Trophoblast cell (in vitro differentiated cells and primary cell): ENCODE data around the gene MAPK7.

Experiments
- DNase-seq, 2 donors: peaks; one replicate each; pipeline ENCODE4 v3.0.0-alpha.2; 2016
- H2AFZ ChIP-seq: 2 replicates; pipeline ENCODE4 v1.6.1; 2013; ENCODE audit warnings: low read length, moderate library complexity, mild to moderate bottlenecking; ENCODE audit not compliant: insufficient read depth, poor library complexity
- H2AK5ac ChIP-seq: 2 replicates; pipeline ENCODE4 v1.6.1; 2013; ENCODE audit warnings: mild to moderate bottlenecking, low read length
- H2BK120ac ChIP-seq: 2 replicates; pipeline ENCODE4 v1.6.1; 2013; ENCODE audit warnings: low read length, mild to moderate bottlenecking, moderate library complexity; ENCODE audit not compliant: insufficient read depth, poor library complexity
- H2BK12ac ChIP-seq: 2 replicates; pipeline ENCODE4 v1.6.1; 2013; ENCODE audit warnings: mild to moderate bottlenecking, low read length, moderate library complexity
- H2BK5ac ChIP-seq: 2 replicates; pipeline ENCODE4 v1.6.1; 2013; ENCODE audit warnings: low read length, low read depth, moderate library complexity, mild to moderate bottlenecking; ENCODE audit not compliant: poor library complexity
- H3K14ac ChIP-seq: 2 replicates; pipeline ENCODE4 v1.6.1; 2013; ENCODE audit warnings: mild to moderate bottlenecking, low read length
- H3K18ac ChIP-seq: 2 replicates; pipeline ENCODE4 v1.6.1; 2013; ENCODE audit warnings: mild to moderate bottlenecking, low read length
- H3K23ac ChIP-seq: 2 replicates; pipeline ENCODE4 v1.6.1; 2013; ENCODE audit warnings: low read length
- H3K27ac ChIP-seq: 2 replicates; pipeline ENCODE4 v1.5.1; 2013; ENCODE audit warnings: low read depth, mild to moderate bottlenecking, inconsistent platforms, low read length, moderate library complexity
- H3K27me3 ChIP-seq: 2 replicates; pipeline ENCODE4 v1.6.1; 2013; ENCODE audit warnings: inconsistent platforms, mild to moderate bottlenecking, low read length, moderate library complexity; ENCODE audit not compliant: insufficient read depth
- H3K36me3 ChIP-seq, 2 experiments: 1 replicate in 1 of 2; 2 replicates in 1 of 2; pipeline ENCODE4 v1.6.1; 2013; ENCODE audit warnings: low read length in 2 of 2, mild to moderate bottlenecking in 2 of 2, moderate library complexity in 1 of 2; ENCODE audit not compliant: insufficient read depth in 2 of 2, control insufficient read depth in 1 of 2
- H3K4ac ChIP-seq: 2 replicates; pipeline ENCODE4 v1.6.1; 2013; ENCODE audit warnings: low read depth, mild to moderate bottlenecking, low read length, moderate library complexity
- H3K4me1 ChIP-seq, 2 experiments: 1 replicate in 1 of 2; 2 replicates in 1 of 2; pipeline ENCODE4 v1.6.1; 2013; ENCODE audit warnings: low read length in 2 of 2, mild to moderate bottlenecking in 2 of 2, moderate library complexity in 1 of 2; ENCODE audit not compliant: insufficient read depth in 2 of 2, control insufficient read depth in 1 of 2
- H3K4me2 ChIP-seq: 2 replicates; pipeline ENCODE4 v1.6.1; 2013; ENCODE audit warnings: inconsistent platforms, mild to moderate bottlenecking, low read length, moderate library complexity
- H3K4me3 ChIP-seq: 2 replicates; pipeline ENCODE4 v1.5.1; 2013; ENCODE audit warnings: mild to moderate bottlenecking, low read depth, low read length, inconsistent platforms
- H3K79me1 ChIP-seq: one replicate; pipeline ENCODE4 v1.6.1; 2013; ENCODE audit warnings: low read length
- H3K79me2 ChIP-seq: 2 replicates; pipeline ENCODE4 v1.6.1; 2013; ENCODE audit warnings: low read length, mild to moderate bottlenecking; ENCODE audit not compliant: control insufficient read depth, insufficient read depth, poor library complexity
- H3K9ac ChIP-seq: 2 replicates; pipeline ENCODE4 v1.6.1; 2013; ENCODE audit warnings: mild to moderate bottlenecking, low read length
- H3K9me3 ChIP-seq: 2 replicates; pipeline ENCODE4 v1.6.1; 2013; ENCODE audit warnings: low read depth, mild to moderate bottlenecking, control low read depth, inconsistent platforms, low read length; ENCODE audit not compliant: insufficient read depth
- H4K12ac ChIP-seq: 2 replicates; pipeline ENCODE4 v1.6.1; 2013; ENCODE audit warnings: low read depth, mild to moderate bottlenecking, low read length, moderate library complexity
- H4K8ac ChIP-seq: 2 replicates; pipeline ENCODE4 v1.6.1; 2013; ENCODE audit warnings: low read depth, mild to moderate bottlenecking, low read length, moderate library complexity
- H4K91ac ChIP-seq: one replicate; pipeline ENCODE4 v1.6.1; 2013; ENCODE audit warnings: low read depth, mild to moderate bottlenecking, low read length, moderate library complexity
- WGBS: extraction: QIAGEN DNeasy Blood & Tissue Kit; methylation state at CpG from one replicate; pipeline ENCODE4 v1.1.7; 2013; ENCODE audit warnings: missing lambda C conversion rate; ENCODE audit not compliant: insufficient read length, insufficient coverage; ENCODE audit errors: extremely low coverage; 5-methylcytosine and 5-hydroxymethylcytosine counted together

MAPK7 gene

DNA sequence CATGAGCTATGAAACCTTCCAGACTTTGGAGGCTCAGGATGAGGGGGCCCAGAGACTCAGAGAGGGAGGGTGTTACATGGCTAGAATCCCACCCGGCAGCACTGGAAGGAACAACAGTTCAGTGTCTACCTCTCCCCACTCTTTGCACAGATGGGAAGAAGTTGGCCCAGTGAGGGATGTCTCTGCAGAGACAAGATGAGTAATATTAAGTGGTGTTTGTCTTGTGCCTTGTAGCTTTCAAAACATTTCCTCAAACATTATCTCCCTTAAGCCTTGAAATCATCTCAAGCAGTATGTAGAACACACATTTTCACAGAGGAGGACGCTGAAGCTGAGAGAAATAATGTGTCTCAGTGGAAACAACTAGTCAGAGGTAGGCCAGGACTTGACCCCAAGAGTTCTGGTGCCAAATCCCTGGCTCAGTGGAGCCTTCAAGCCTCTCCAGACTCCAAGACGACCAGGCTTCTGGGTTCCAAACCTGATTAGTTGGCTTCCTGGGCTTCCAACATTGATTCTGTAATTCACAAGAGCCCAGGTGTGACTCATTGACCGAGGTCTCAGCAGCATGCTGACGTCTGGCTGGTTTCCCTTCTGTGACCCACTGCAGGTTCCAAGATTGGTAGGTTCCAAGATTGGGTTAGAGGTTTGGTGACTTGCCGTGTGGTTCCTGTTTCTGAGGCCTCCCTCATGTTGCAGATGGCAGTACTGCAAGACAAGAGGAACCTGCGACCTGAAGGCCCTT lies 40.1 kb downstream of the MAPK7 start:
- Histone ChIP-seq H2AK5ac (no peak overlapping the region), H3K4me2 (no peak overlapping the region), H3K4me3 (no peak overlapping the region), H3K9ac (no peak overlapping the region), H3K18ac (no peak overlapping the region), H3K14ac (no peak overlapping the region), H3K23ac (no peak overlapping the region), H3K4ac (no peak overlapping the region), H2BK120ac (no peak overlapping the region), H3K36me3 (no peaks in the 10 kb centered on the region), H3K27ac (no peak overlapping the region), H2AFZ (no peak overlapping the region), H4K8ac (no peak overlapping the region), H3K9me3 (no peaks in the 10 kb centered on the region), H3K4me1 (no peaks in the 10 kb centered on the region), H2BK12ac (no peak overlapping the region), H4K91ac (no peak overlapping the region), H2BK5ac (no peak overlapping the region), H3K27me3 (no peaks in the 10 kb centered on the region), H3K79me1 (no peaks in the 10 kb centered on the region), H4K12ac (no peak overlapping the region), H3K79me2 (no peaks in the 10 kb centered on the region)
- DNase-seq: no peak
- WGBS: no CpG with 5 or more reads among the region's 7 CpGs

DNA sequence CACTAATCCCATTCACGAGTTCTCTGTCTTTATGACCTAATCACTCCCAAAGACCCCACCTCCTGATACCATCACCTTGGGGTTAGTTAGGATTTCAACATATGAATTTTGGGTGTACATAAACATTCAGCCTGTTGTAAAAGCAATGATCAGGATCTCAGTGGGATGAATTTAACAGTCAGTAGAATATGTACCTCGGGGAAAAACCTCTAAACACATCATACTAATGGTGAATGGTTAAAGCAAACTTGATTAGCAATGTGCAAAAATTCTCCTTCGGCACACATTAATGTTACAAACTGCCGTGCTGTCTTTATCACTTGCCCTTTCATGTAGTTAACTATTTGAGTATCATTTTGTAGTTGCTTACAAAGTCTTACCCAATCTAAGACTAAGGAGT lies 42.9 kb downstream of the MAPK7 start:
- Histone ChIP-seq H3K18ac (no peak overlapping the region), H3K27ac (no peak overlapping the region)
- WGBS: no CpG with 5 or more reads among the region's 4 CpGs

GRCh38 chr17:19421926-19422325 lies 43.6 kb downstream of the MAPK7 start:
- H3K4me1 ChIP-seq: no peaks in the 10 kb centered on the region
- H3K27me3 ChIP-seq: no peaks in the 10 kb centered on the region
- H3K79me1 ChIP-seq: no peaks in the 10 kb centered on the region
- H4K8ac ChIP-seq: no peak overlapping the region
- H3K27ac ChIP-seq: no peak overlapping the region
- H2AK5ac ChIP-seq: no peak overlapping the region
- H4K91ac ChIP-seq: no peak overlapping the region
- no CpG with 5 or more reads among the region's 6 CpGs for WGBS
- no peak overlapping the region for H3K4me3 ChIP-seq
- H3K79me2 ChIP-seq: no peaks in the 10 kb centered on the region
- H4K12ac ChIP-seq: no peak overlapping the region
- no peak overlapping the region for H3K14ac ChIP-seq
- H2BK5ac ChIP-seq: no peak overlapping the region
- H3K23ac ChIP-seq: no peak overlapping the region
- no peak overlapping the region for H3K4me2 ChIP-seq
- H3K9me3 ChIP-seq: no peaks in the 10 kb centered on the region
- no peak overlapping the region for H2BK120ac ChIP-seq
- no peaks in the 10 kb centered on the region for H3K36me3 ChIP-seq
- no peak overlapping the region for H3K9ac ChIP-seq
- no peak overlapping the region for H3K4ac ChIP-seq
- no peak for DNase-seq
- no peak overlapping the region for H2AFZ ChIP-seq
- no peak overlapping the region for H2BK12ac ChIP-seq
- H3K18ac ChIP-seq: no peak overlapping the region

More for the DNA sequence above, 42.9 kb downstream of the MAPK7 start:
- no peak overlapping the region for H4K8ac ChIP-seq
- no peak overlapping the region for H2AFZ ChIP-seq
- H2BK12ac ChIP-seq: no peak overlapping the region
- no peak overlapping the region for H3K4me2 ChIP-seq
- no peaks in the 10 kb centered on the region for H3K27me3 ChIP-seq
- H3K4me1 ChIP-seq: no peaks in the 10 kb centered on the region
- no peak for DNase-seq
- H2BK5ac ChIP-seq: no peak overlapping the region
- no peak overlapping the region for H3K9ac ChIP-seq
- H3K23ac ChIP-seq: no peak overlapping the region
- H3K79me2 ChIP-seq: no peaks in the 10 kb centered on the region
- no peaks in the 10 kb centered on the region for H3K9me3 ChIP-seq
- no peak overlapping the region for H4K12ac ChIP-seq
- H3K4me3 ChIP-seq: no peak overlapping the region
- H3K36me3 ChIP-seq: no peaks in the 10 kb centered on the region
- no peak overlapping the region for H2AK5ac ChIP-seq
- H3K79me1 ChIP-seq: no peaks in the 10 kb centered on the region
- no peak overlapping the region for H3K14ac ChIP-seq
- no peak overlapping the region for H2BK120ac ChIP-seq
- no peak overlapping the region for H4K91ac ChIP-seq
- no peak overlapping the region for H3K4ac ChIP-seq

GRCh38 chr17:19424934-19425868 lies 46.9 kb downstream of the MAPK7 start:
- no peak overlapping the region for H2AFZ ChIP-seq
- no peaks in the 10 kb centered on the region for H3K4me1 ChIP-seq
- no peak overlapping the region for H3K4ac ChIP-seq
- DNase-seq: no peak
- H3K36me3 ChIP-seq: no peaks in the 10 kb centered on the region
- no peak overlapping the region for H4K8ac ChIP-seq
- H3K27me3 ChIP-seq: no peaks in the 10 kb centered on the region
- no peak overlapping the region for H3K18ac ChIP-seq
- no peak overlapping the region for H3K14ac ChIP-seq
- no peak overlapping the region for H2BK12ac ChIP-seq
- H3K9ac ChIP-seq: no peak overlapping the region
- no peaks in the 10 kb centered on the region for H3K79me1 ChIP-seq
- no peak overlapping the region for H4K12ac ChIP-seq
- H3K27ac ChIP-seq: no peak overlapping the region
- no peak overlapping the region for H3K4me2 ChIP-seq
- H3K4me3 ChIP-seq: no peak overlapping the region
- H2BK5ac ChIP-seq: no peak overlapping the region
- H3K23ac ChIP-seq: no peak overlapping the region
- H2BK120ac ChIP-seq: no peak overlapping the region
- no peak overlapping the region for H4K91ac ChIP-seq
- no peaks in the 10 kb centered on the region for H3K79me2 ChIP-seq
- no peaks in the 10 kb centered on the region for H3K9me3 ChIP-seq
- H2AK5ac ChIP-seq: no peak overlapping the region
- WGBS: no CpG with 5 or more reads among the region's 8 CpGs
